B cell (primary cell): ENCODE measurements around the gene SLC7A1. TPM values are rescaled to one million over a fixed set of nuclear protein-coding genes. Genes with fewer than 3 reads are reported as not detected.

ENCODE experiments used
- ATAC-seq: fragments of 200-7000 bp; cut with Tn5 transposase; one replicate; pipeline ENCODE4 v1.10.0; 2021; ENCODE audit warnings: low read depth, mild to moderate bottlenecking, moderate number of reproducible peaks, moderate library complexity
- CTCF ChIA-PET: fragments of 350-600 bp; sonication (Branson Sonifier 250); formaldehyde crosslinking; loops from one replicate; lab custom pipeline; 2021; ENCODE audit warnings: antibody characterized with exemption, inconsistent platforms; lab: Charles Lee
- POLR2A ChIA-PET: fragments of 350-600 bp; sonication (Branson Sonifier 250); formaldehyde crosslinking; loops from one replicate; lab custom pipeline; 2021; ENCODE audit warnings: antibody characterized with exemption; lab: Charles Lee
- DNase-seq: peaks from one replicate; pipeline ENCODE4 v3.0.0; 2013
- H2AFZ ChIP-seq: 2 replicates; pipeline ENCODE4 v1.6.1; 2012; ENCODE audit warnings: mild to moderate bottlenecking, low read depth, low read length; ENCODE audit not compliant: insufficient read depth, poor library complexity, severe bottlenecking
- H3K27ac ChIP-seq, 2 donors: 1 replicate in 1 of 2; 2 replicates in 1 of 2; pipeline ENCODE4 v1.5.1; 2012 to 2013; ENCODE audit warnings: low read length in 2 of 2, mild to moderate bottlenecking in 2 of 2, moderate library complexity in 1 of 2
- H3K27me3 ChIP-seq, 4 experiments: fragments of 200-600 bp in 1 of 4; sonication (generic) in 1 of 4; replicated peaks in 1 of 4; 1 replicate in 2 of 4; 2 replicates in 2 of 4; pipeline versions ENCODE4 v1.6.1 to v1.7.0; 2013 to 2016; ENCODE audit warnings: low read length in 3 of 4, mild to moderate bottlenecking in 2 of 4, mixed read lengths in 1 of 4, moderate library complexity in 1 of 4; ENCODE audit not compliant: insufficient read depth in 4 of 4, control insufficient read depth in 3 of 4; ENCODE audit errors: control extremely low read depth in 1 of 4
- H3K36me3 ChIP-seq, 2 experiments: replicated peaks in 1 of 2; 1 replicate in 1 of 2; 2 replicates in 1 of 2; pipeline versions ENCODE4 v1.6.1 to v1.7.1; 2013; ENCODE audit warnings: low read length in 1 of 2; ENCODE audit not compliant: insufficient read depth in 2 of 2, control insufficient read depth in 1 of 2; ENCODE audit errors: control extremely low read depth in 1 of 2, extremely low read depth in 1 of 2
- H3K4me1 ChIP-seq, 2 donors: fragments of 200-600 bp in 1 of 2; sonication (generic) in 1 of 2; 1 replicate in 1 of 2; 2 replicates in 1 of 2; pipeline versions ENCODE4 v1.5.1 to v1.6.1; 2013 to 2017; ENCODE audit warnings: low read length in 2 of 2; ENCODE audit not compliant: control insufficient read depth in 2 of 2, insufficient read depth in 2 of 2
- H3K4me2 ChIP-seq: replicated peaks from 2 replicates; pipeline ENCODE3; 2012; ENCODE audit warnings: mild to moderate bottlenecking, low read depth, low read length; ENCODE audit not compliant: poor library complexity, severe bottlenecking
- H3K4me3 ChIP-seq, 5 experiments: fragments of 200-600 bp in 1 of 5; sonication (generic) in 1 of 5; 1 replicate in 3 of 5; 2 replicates in 2 of 5; pipeline versions ENCODE4 v1.5.1 to v1.7.0; 2011 to 2016; ENCODE audit warnings: low read length in 4 of 5, mild to moderate bottlenecking in 4 of 5, low read depth in 2 of 5, control low read depth in 1 of 5, moderate library complexity in 1 of 5; ENCODE audit not compliant: insufficient read depth in 1 of 5; ENCODE audit errors: control extremely low read depth in 1 of 5, extremely low read depth in 1 of 5
- H3K79me2 ChIP-seq: fragments of 200-600 bp; sonication (generic); one replicate; pipeline ENCODE4 v1.6.0; 2016; ENCODE audit warnings: low read length; ENCODE audit not compliant: control insufficient read depth, insufficient read depth
- H3K9ac ChIP-seq: fragments of 200-600 bp; sonication (generic); 2 replicates; pipeline ENCODE4 v1.6.1; 2017; ENCODE audit warnings: mild to moderate bottlenecking, low read length, moderate library complexity
- H3K9me3 ChIP-seq, 3 donors: one replicate each; pipeline versions ENCODE4 v1.6.1 to v1.7.1; 2013; ENCODE audit warnings: low read length in 2 of 3; ENCODE audit not compliant: control insufficient read depth in 2 of 3, insufficient read depth in 1 of 3; ENCODE audit errors: control extremely low read depth in 1 of 3
- H4K20me1 ChIP-seq: 2 replicates; pipeline ENCODE4 v1.6.0; 2012; ENCODE audit warnings: mild to moderate bottlenecking, low read length; ENCODE audit not compliant: insufficient read depth, control insufficient read depth, poor library complexity, severe bottlenecking
- H3K27ac Mint-ChIP-seq: one replicate; pipeline ENCODE4 v1.8.0; 2021; ENCODE audit warnings: mixed read lengths
- H3K27me3 Mint-ChIP-seq: one replicate; pipeline ENCODE4 v1.8.0; 2021; ENCODE audit warnings: mixed read lengths
- H3K4me1 Mint-ChIP-seq: one replicate; pipeline ENCODE4 v1.8.0; 2021; ENCODE audit warnings: mixed read lengths
- H3K4me3 Mint-ChIP-seq: one replicate; pipeline ENCODE4 v1.8.0; 2021; ENCODE audit warnings: mixed read lengths
- H3K9me3 Mint-ChIP-seq: one replicate; pipeline ENCODE4 v1.8.0; 2022; ENCODE audit warnings: mixed read lengths; ENCODE audit not compliant: insufficient read depth
- EZH2 ChIP-seq: IDR thresholded peaks from 2 replicates; pipeline ENCODE4 v1.6.1; 2012; ENCODE audit warnings: borderline replicate concordance, low read depth, mild to moderate bottlenecking, moderate library complexity, low read length; ENCODE audit not compliant: insufficient read depth, poor library complexity, severe bottlenecking
- WGBS: methylation state at CpG from one replicate; pipeline ENCODE4 v1.1.5; 2013; ENCODE audit warnings: missing lambda C conversion rate; ENCODE audit not compliant: insufficient coverage; 5-methylcytosine and 5-hydroxymethylcytosine counted together
- intact Hi-C: fragments of 100-400 bp; cut with micrococcal nuclease; formaldehyde crosslinking; loops from one replicate; pipeline ENCODE4 v1.10.0; 2022
- polyA plus RNA-seq: library from polyadenylated mRNA; depleted of rRNA; stranded (reverse); fragments of >200 nt; gene quantifications from 2 replicates; pipeline ENCODE4 v1.2.3, GENCODE V29; 2012
- total RNA-seq, 2 donors: library from RNA; stranded (reverse); fragments of 120-200 nt in 1 of 2; gene quantifications; 1 replicate in 1 of 2; 2 replicates in 1 of 2; pipeline versions ENCODE4 v1.2.3 to v1.2.4, GENCODE V29; 2013 to 2022
- TF ChIP-seq, protein P1 (sequence below): fragments of 200-600 bp; IDR thresholded peaks from one replicate; pipeline ENCODE4 v1.8.0; 2022; ENCODE audit warnings: antibody characterized with exemption, mild to moderate bottlenecking

Gene SLC7A1
- total and polyA plus RNA-seq, 2 donors (not counting 1 experiment from before 2014, with no cell fraction given) = 3.3 to 23.1 TPM

DNA sequence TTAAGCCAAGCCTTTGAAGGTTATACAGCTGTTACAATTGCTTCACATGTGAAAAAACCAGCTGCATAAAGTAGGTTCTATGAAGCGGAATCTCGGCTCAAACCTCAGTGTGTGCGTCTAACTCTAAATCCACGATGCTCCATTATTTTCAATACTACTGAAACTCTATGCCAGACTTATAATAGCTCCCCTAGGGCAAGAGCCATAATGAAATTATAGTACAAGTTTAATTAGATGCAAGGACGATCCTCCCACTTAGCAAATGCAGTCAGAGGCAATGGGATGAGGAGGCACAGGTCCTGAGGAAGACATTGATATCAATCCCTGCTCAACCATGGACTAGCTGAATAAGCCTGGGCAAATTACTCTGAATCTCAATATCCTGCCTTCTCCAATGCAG is 31.1 kb downstream of the SLC7A1 start:
- intact Hi-C loops = no loop called here
- Mint-ChIP-seq H3K4me3 (no peak overlapping the region), H3K4me1 (peaks cover 15% of the 10 kb centered on the region), H3K27ac (no peak overlapping the region), H3K27me3 (no peaks in the 10 kb centered on the region), H3K9me3 (no peaks in the 10 kb centered on the region)
- TF ChIP-seq, protein P1, sequence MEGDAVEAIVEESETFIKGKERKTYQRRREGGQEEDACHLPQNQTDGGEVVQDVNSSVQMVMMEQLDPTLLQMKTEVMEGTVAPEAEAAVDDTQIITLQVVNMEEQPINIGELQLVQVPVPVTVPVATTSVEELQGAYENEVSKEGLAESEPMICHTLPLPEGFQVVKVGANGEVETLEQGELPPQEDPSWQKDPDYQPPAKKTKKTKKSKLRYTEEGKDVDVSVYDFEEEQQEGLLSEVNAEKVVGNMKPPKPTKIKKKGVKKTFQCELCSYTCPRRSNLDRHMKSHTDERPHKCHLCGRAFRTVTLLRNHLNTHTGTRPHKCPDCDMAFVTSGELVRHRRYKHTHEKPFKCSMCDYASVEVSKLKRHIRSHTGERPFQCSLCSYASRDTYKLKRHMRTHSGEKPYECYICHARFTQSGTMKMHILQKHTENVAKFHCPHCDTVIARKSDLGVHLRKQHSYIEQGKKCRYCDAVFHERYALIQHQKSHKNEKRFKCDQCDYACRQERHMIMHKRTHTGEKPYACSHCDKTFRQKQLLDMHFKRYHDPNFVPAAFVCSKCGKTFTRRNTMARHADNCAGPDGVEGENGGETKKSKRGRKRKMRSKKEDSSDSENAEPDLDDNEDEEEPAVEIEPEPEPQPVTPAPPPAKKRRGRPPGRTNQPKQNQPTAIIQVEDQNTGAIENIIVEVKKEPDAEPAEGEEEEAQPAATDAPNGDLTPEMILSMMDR = no peak
- no peak for TF ChIP-seq EZH2
- no CpG with 5 or more reads among the region's 5 CpGs for WGBS
- Histone ChIP-seq H2AFZ (no peak overlapping the region), H3K27ac (no peak overlapping the region), H3K9ac (no peak overlapping the region), H3K9me3 (no peaks in the 10 kb centered on the region), H3K4me3 (no peak overlapping the region), H4K20me1 (no peaks in the 10 kb centered on the region), H3K36me3 (no peaks in the 10 kb centered on the region), H3K4me1 (no peaks in the 10 kb centered on the region), H3K27me3 (no peaks in the 10 kb centered on the region), H3K4me2 (no peak overlapping the region), H3K79me2 (peaks cover 41% of the 10 kb centered on the region)
- no peak for ATAC-seq
- DNase-seq = no peak
- ChIA-PET CTCF (interaction anchor here (1.2 kb wide), 1 partner anchor 11 kb away, joined by 4 read pairs; no protein-coding TSS in a partner anchor), POLR2A (no interaction called here)

DNA sequence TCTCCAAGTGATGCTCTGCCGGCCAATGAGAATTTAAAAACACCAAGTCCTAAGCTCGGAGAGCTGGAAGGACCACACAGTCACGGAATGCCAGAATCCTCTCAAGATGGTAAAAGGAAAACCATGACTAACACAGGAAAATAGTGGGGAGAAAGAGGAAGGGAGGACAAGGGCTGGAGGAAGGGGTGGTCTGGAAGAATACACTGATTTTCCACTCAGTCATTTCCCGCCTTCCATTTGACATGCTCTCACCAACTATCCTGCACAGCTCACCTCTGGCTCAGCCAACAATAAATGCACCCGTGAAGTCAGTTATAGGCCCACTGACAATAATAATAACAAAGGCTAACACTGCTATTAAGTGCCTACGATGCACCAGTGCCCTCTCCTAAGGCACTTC is 31.5 kb downstream of the SLC7A1 start:
- Histone ChIP-seq H3K9ac (no peak overlapping the region), H3K4me3 (no peak overlapping the region), H3K4me2 (no peak overlapping the region), H3K27ac (no peak overlapping the region), H4K20me1 (no peaks in the 10 kb centered on the region), H3K36me3 (no peaks in the 10 kb centered on the region), H2AFZ (no peak overlapping the region), H3K4me1 (no peaks in the 10 kb centered on the region), H3K79me2 (peaks cover 36% of the 10 kb centered on the region), H3K27me3 (no peaks in the 10 kb centered on the region), H3K9me3 (no peaks in the 10 kb centered on the region)
- H3K4me3 Mint-ChIP-seq = no peak overlapping the region
- DNase-seq (no peak), ATAC-seq (no peak)
- ChIA-PET POLR2A (no interaction called here), CTCF (no interaction called here)
- 96% methylated on average over 4 of the region's 6 CpGs for WGBS
- H3K4me1 Mint-ChIP-seq = peaks cover 15% of the 10 kb centered on the region
- H3K27ac Mint-ChIP-seq = no peak overlapping the region
- no peaks in the 10 kb centered on the region for H3K27me3 Mint-ChIP-seq
- intact Hi-C loops = no loop called here
- TF ChIP-seq EZH2 = no peak
- TF ChIP-seq, protein P1 = no peak
- no peaks in the 10 kb centered on the region for H3K9me3 Mint-ChIP-seq
